Esophagus muscularis mucosa (tissue), 4 donors: ENCODE measurements around the gene ZYX. TPM values are rescaled to one million over a fixed set of nuclear protein-coding genes. Genes with fewer than 3 reads are reported as not detected.

ENCODE experiments used
- DNase-seq: peaks from one replicate; pipeline ENCODE4 v3.0.0-alpha.2; 2017; ENCODE audit errors: extremely low spot score
- H3K27ac ChIP-seq, 4 donors: fragments of 200-600 bp; sonication (generic); replicated peaks in 1 of 4; 1 replicate in 3 of 4; 2 replicates in 1 of 4; pipeline ENCODE4 v1.5.1; 2016 to 2019; ENCODE audit warnings: mild to moderate bottlenecking in 1 of 4
- H3K27me3 ChIP-seq, 4 donors: fragments of 200-600 bp; sonication (generic); one replicate each; pipeline versions ENCODE4 v1.5.1 to v1.6.0; 2016 to 2019
- H3K36me3 ChIP-seq, 4 donors: fragments of 200-600 bp; sonication (generic); one replicate each; pipeline ENCODE4 v1.5.1; 2016 to 2019
- H3K4me1 ChIP-seq, 4 donors: fragments of 200-600 bp; sonication (generic); one replicate each; pipeline ENCODE4 v1.5.1; 2016 to 2019
- H3K4me3 ChIP-seq, 4 donors: fragments of 200-600 bp; sonication (generic); 1 replicate in 2 of 4; 2 replicates in 2 of 4; pipeline ENCODE4 v1.5.1; 2016 to 2019; ENCODE audit warnings: mild to moderate bottlenecking in 4 of 4, moderate library complexity in 1 of 4
- H3K9me3 ChIP-seq, 4 donors: fragments of 200-600 bp; sonication (generic); 1 replicate in 3 of 4; 2 replicates in 1 of 4; pipeline ENCODE4 v1.5.1; 2016 to 2019
- EP300 ChIP-seq: sonication (generic); formaldehyde crosslinking; IDR thresholded peaks from one replicate; pipeline ENCODE4 v1.6.1; 2017; ENCODE audit warnings: antibody characterized with exemption
- POLR2A ChIP-seq: fragments of 450-650 bp; IDR thresholded peaks from one replicate; pipeline ENCODE4 v1.6.1; 2017; ENCODE audit warnings: antibody characterized with exemption, moderate library complexity, mild to moderate bottlenecking, low read depth
- POLR2AphosphoS5 ChIP-seq, 2 donors: sonication (generic); formaldehyde crosslinking; IDR thresholded peaks; one replicate each; pipeline ENCODE4 v1.6.1; 2017; ENCODE audit warnings: antibody characterized with exemption in 2 of 2
- WGBS: methylation state at CpG from one replicate; pipeline ENCODE4 v1.1.5; 2018; 5-methylcytosine and 5-hydroxymethylcytosine counted together
- intact Hi-C: fragments of 100-400 bp; cut with DNase I; formaldehyde crosslinking; loops from one replicate; pipeline ENCODE4 v1.15.1; 2023
- total RNA-seq, 4 donors: library from RNA; depleted of rRNA; stranded (reverse); fragments of >200 nt; gene quantifications; one replicate each; pipeline versions ENCODE4 v1.1.0 to v1.2.1, GENCODE V29; 2016
- TF ChIP-seq, protein P1 (sequence below), 3 experiments: fragments of 200-600 bp in 2 of 3; fragments of 450-650 bp in 1 of 3; sonication (generic) in 2 of 3; IDR thresholded peaks; one replicate each; pipeline ENCODE4 v1.5.1; 2017 to 2019; ENCODE audit warnings: antibody characterized with exemption in 3 of 3, mild to moderate bottlenecking in 2 of 3, moderate library complexity in 1 of 3

The ZYX gene
- total RNA-seq, 4 donors from 2014 or later: 186 to 469 (median 245) TPM

DNA sequence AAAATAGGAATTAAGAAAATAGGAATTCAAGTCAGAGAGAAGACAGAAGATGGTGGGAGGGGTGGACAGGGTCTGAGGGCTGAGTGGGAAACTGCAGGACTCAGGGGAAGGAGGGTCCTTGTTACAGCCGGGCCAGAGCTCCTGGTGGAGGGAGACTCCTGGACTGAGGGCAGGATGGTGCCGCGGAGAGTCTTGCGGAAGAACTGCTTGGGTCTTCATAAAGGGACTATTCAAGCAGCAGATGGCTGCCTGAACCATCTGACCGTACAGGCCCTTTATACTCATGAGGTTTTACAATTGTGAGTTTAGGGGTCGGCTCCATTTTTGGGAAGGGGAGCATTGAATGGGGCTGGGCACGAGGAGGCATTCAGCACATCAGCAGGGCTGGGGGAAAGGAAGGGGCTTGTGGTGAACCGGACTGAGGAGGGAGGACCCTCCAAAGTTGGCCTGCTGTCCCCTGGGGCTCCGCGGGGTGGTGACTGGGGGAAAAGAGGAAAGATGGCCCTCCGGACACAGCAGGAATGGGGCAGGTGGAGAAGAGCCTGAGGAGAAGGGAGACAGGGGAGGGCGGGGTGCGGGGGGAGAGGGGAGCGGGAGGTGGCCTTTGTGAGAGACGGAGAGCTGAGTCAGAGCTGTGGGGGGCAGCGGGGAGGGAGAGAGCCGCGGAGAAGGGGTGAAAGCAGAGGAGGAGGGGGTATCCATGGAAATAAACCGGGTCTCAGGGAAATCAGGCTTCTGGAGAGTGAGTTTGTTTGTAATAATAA lies 20.2 kb upstream of the ZYX start:
- Histone ChIP-seq H3K4me3 (peak overlapping the region in 3 of 4 donors; percentile 59 to 74 (median 71)), H3K4me1 (peaks cover 8 to 26% (median 19%) of the 10 kb centered on the region in 4 donors), H3K9me3 (no peaks in the 10 kb centered on the region), H3K27ac (no peak overlapping the region), H3K27me3 (peaks cover 3 to 61% (median 17%) of the 10 kb centered on the region in 4 donors), H3K36me3 (no peaks in the 10 kb centered on the region)
- no peak for DNase-seq
- intact Hi-C loops: loop anchor here (10.0 kb wide), 1 partner anchor 54 kb away; no protein-coding TSS in a partner anchor
- TF ChIP-seq POLR2A (no peak), POLR2AphosphoS5 (IDR thresholded peaks at IDR 0.05) (no peak), EP300 (no peak)
- TF ChIP-seq, protein P1, sequence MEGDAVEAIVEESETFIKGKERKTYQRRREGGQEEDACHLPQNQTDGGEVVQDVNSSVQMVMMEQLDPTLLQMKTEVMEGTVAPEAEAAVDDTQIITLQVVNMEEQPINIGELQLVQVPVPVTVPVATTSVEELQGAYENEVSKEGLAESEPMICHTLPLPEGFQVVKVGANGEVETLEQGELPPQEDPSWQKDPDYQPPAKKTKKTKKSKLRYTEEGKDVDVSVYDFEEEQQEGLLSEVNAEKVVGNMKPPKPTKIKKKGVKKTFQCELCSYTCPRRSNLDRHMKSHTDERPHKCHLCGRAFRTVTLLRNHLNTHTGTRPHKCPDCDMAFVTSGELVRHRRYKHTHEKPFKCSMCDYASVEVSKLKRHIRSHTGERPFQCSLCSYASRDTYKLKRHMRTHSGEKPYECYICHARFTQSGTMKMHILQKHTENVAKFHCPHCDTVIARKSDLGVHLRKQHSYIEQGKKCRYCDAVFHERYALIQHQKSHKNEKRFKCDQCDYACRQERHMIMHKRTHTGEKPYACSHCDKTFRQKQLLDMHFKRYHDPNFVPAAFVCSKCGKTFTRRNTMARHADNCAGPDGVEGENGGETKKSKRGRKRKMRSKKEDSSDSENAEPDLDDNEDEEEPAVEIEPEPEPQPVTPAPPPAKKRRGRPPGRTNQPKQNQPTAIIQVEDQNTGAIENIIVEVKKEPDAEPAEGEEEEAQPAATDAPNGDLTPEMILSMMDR (IDR thresholded peaks at IDR 0.05): no peak
- WGBS: 47% methylated on average over 18 of the region's 19 CpGs

DNA sequence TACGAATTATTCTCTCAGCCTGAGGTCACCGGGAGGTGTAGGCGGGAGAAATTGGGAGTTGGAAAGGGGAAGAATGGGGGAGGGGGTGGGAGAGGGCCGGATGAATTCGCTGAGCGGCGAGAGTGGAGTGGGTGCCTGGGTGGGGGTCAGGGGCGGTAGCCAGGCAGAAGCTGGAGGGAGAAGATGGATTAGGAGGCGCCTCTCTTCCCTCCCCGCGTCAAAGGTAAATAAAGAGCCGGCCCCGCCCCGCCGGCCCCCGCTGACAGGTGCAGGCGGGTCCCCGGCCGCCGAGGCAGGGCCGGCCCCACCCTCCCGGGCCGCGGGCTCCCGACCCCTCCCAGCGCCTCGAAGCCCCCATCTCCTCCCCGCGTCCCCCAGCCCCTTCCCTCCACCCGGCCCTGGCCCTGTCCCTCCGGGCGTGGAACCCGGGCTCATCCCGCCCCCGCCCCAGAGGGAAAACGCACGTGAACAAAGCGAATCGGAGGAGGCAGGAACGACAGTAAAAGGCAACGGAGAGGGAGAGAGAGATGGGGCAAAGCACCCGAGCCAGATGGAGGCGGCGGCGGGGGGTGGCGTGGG lies 19.5 kb upstream of the ZYX start:
- H3K36me3 ChIP-seq: no peaks in the 10 kb centered on the region
- no peak for DNase-seq
- peak overlapping the region; percentile 59 to 74 (median 68) for H3K4me3 ChIP-seq
- TF ChIP-seq, protein P1 (IDR thresholded peaks at IDR 0.05): no peak
- TF ChIP-seq EP300 (no peak), POLR2AphosphoS5 (IDR thresholded peaks at IDR 0.05) (no peak), POLR2A (no peak)
- H3K27ac ChIP-seq: peak overlapping the region in 1 of 4 donors; percentile 40
- 8% methylated on average over 25 of the region's 46 CpGs for WGBS
- H3K4me1 ChIP-seq: peaks cover 8 to 26% (median 19%) of the 10 kb centered on the region in 4 donors
- peaks cover 3 to 63% (median 17%) of the 10 kb centered on the region in 4 donors for H3K27me3 ChIP-seq
- H3K9me3 ChIP-seq: no peaks in the 10 kb centered on the region
- intact Hi-C loops: loop anchor here (10.0 kb wide), 1 partner anchor 53 kb away; no protein-coding TSS in a partner anchor

DNA sequence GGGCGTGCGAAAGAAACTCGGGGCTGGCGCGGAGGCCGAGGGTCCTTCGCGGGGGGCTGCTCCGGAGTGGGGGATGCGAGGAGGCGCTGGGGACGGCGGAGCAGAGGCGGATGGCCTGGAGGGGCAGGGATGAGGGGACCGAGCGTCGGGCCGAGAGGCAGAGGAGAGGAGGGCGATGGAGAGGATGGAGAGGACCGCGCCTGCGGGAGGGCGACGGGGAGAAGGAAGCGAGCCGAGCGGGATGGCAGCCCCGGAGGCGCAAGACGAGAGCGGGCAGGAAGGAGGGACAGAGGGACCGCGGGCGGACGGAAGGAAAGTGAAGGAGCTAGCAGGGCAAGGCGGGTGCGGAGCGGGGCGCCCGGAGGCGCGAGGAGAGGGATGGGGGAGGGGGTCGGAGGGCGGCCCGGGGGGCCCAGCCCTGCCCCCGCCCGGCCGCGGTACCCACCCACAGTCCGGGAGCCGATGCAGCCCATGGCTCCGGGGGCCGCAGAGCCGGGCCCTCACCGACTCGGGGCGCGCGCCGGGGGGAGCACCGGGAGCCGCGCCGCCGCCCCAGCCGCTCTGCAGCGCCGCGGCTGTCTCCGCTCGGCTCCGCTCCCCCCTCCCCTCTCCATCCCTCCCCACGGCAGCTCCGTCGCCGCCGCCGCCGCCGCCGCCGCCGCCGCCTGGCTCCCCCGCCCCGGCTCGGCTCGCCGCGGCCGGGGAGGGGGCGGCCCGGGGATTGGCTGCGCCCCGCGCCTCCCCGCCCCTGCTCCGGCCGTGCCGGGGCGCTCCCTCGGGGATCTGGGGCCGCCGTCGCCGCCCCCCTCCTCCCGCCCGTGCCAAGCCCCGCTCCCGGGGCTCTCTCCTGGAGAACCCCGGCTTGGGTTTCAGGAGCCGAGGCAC lies 18.8 kb upstream of the ZYX start, which contains the start of gene FAM131B:
FAM131B (minus strand) TSS at position 583 of the 885 bp plus-strand sequence; CDS start at position 473, 110 bp downstream.
- under 1% methylated on average over 65 of the region's 112 CpGs for WGBS
- H3K9me3 ChIP-seq: no peaks in the 10 kb centered on the region
- peaks cover 8 to 26% (median 19%) of the 10 kb centered on the region in 4 donors for H3K4me1 ChIP-seq
- peak within 1 kb of the TSS in 1 of 4 donors; percentile 40 for H3K27ac ChIP-seq
- H3K36me3 ChIP-seq: no peaks in the 10 kb centered on the region
- DNase-seq: no peak
- intact Hi-C loops: loop anchor here (10.0 kb wide), 1 partner anchor 52 kb away; no protein-coding TSS in a partner anchor
- peaks cover 3 to 63% (median 17%) of the 10 kb centered on the region in 4 donors for H3K27me3 ChIP-seq
- no peak for TF ChIP-seq POLR2A
- TF ChIP-seq EP300: no peak
- TF ChIP-seq POLR2AphosphoS5 (IDR thresholded peaks at IDR 0.05): no peak
- TF ChIP-seq, protein P1 (IDR thresholded peaks at IDR 0.05): no peak
- peak within 1 kb of the TSS; percentile 59 to 74 (median 68) for H3K4me3 ChIP-seq

DNA sequence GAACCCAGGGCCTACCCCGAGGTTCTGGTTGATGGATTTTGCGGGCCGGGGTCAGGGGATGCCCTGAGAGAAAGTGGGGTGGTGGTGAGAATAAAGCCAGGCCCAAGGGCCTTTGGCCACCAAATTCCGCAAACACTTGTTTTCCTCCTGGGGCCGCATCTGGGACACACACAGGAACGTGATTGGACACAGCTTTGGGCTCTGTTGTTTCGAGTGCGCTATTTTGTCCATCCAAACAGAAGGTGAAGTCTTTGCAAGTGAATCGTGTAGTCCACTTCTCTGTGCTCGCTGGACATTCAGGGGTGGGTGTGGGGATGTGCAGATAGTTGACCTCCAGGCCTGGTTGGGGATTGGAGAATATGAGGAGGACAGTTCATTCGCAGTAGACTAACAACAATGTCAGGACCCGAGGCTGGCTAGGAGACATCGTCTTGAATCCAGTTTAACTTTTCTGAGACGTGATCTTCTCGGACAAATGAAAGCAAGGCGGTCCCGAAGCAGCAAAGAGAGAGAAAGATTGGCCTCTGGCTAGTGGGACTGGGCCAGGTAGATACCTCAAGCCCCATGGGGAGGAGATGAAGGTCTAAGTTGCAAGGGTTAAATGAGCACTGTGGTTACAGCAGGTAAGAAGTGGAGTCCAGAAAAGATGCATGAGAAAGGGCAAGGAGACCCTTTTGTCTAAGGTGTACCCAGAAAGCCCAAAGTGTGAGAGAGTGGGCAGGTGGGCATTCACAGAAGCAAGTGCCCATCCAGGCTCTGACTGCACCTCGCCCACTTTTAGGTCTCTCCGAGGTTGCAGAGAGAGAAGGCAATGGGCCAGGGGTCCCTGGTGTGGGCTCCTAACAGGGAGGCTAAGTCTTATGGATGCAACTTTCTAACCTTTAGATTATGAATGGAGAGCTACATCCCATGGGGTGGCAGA lies 17.9 kb upstream of the ZYX start:
- no peaks in the 10 kb centered on the region for H3K36me3 ChIP-seq
- intact Hi-C loops: loop anchor here (10.0 kb wide), 1 partner anchor 52 kb away; no protein-coding TSS in a partner anchor
- no peak for DNase-seq
- H3K4me1 ChIP-seq: peaks cover 8 to 26% (median 19%) of the 10 kb centered on the region in 4 donors
- no peaks in the 10 kb centered on the region for H3K9me3 ChIP-seq
- TF ChIP-seq POLR2AphosphoS5 (IDR thresholded peaks at IDR 0.05) (no peak), EP300 (no peak), POLR2A (no peak)
- TF ChIP-seq, protein P1 (IDR thresholded peaks at IDR 0.05): no peak
- H3K27me3 ChIP-seq: peaks cover 3 to 63% (median 17%) of the 10 kb centered on the region in 4 donors
- H3K27ac ChIP-seq: no peak overlapping the region
- WGBS: 66% methylated on average over 11 of the region's 19 CpGs
- peak overlapping the region; percentile 59 to 74 (median 68) for H3K4me3 ChIP-seq
